ENCODE measurements around the gene SERPINH1. TPM values are rescaled to one million over a fixed set of nuclear protein-coding genes. Genes with fewer than 3 reads are reported as not detected.
A peak's percentile ranks its signal among the peaks of the same experiment; 100 is the strongest.

SERPINH1 gene
- total RNA-seq, 1 donor from 2014 or later = 458 TPM

DNA sequence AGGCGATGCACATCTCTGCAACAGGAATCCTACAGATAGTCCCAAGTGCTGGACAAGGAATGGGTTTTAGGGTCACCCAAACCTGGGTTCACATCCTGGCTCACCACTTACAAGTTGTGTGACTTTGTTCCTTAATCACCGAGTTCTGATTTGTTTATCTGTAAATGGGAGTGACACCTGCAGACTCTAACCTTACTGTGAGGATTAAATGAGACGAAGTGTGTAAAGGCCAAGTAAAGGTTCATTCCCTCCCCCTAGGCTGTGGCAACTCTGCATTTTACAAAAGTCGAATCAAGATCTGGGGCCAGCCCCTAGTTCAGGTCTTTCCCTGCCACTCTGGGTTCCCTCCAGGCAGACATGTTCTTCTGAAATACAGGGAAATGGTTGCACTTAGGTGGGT lies 34.9 kb downstream of the SERPINH1 start:
- no peak for DNase-seq (ENCODE audit: low read depth)

DNA sequence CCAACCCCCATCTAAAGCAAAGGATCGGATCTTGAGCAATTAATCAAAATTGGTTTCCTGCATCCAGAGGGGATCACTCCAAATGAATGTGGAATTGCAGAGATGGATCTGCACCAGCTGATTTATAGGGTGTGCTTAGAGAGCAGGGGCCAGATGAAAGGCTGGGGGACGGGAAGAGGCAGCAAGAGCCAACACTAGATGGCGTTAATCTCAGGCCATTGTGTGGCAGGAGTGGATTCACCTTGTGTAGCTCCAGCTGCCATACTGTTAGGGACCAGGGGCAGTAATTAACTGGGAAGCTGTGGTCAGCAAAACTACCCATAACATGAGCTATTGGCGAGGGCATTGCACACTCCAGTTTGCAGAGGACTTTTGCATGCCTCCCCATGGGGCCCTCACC lies 35.6 kb downstream of the SERPINH1 start:
- no peak for DNase-seq (ENCODE audit: low read depth)

DNA sequence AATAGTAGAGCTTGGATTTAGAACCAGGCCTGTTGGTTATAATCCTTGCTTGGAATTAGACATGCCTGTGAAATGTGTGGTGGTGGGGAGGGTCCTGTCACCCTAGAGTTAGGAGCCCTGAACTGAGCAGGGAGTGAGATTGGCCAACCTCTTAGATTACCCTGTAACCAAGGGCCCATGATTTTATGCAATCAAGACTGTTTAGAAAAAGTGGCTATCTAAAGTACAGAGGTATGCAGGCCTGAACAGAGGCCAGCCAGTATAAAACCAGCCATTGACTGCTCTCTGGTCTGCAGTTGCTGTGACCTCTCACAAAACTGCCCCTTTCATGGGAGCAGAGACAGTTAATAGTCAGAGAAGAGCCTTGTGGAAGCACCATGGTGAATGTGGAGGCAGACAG lies 36.2 kb downstream of the SERPINH1 start:
- no peak for DNase-seq (ENCODE audit: low read depth)

DNA sequence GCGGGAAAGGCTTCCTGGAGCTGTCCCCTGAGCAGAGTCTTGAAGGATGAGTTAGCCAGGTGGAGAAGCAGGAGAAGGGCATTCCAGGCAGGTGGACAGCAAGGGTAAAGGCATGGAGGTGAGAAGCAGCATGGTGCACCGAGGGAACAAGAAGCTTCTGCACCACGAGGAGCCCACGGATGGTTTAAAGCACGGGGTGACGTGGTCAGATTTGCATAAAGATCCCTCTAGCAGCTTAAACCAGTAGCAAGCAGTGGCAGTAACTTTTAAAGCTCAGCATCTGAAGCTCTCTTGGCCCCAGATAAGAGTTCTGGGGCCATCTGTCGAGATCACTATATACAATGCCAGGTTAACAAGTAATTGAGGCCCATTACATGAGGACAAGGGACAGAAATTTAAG lies 36.8 kb downstream of the SERPINH1 start:
- no peak for DNase-seq (ENCODE audit: low read depth)

DNA sequence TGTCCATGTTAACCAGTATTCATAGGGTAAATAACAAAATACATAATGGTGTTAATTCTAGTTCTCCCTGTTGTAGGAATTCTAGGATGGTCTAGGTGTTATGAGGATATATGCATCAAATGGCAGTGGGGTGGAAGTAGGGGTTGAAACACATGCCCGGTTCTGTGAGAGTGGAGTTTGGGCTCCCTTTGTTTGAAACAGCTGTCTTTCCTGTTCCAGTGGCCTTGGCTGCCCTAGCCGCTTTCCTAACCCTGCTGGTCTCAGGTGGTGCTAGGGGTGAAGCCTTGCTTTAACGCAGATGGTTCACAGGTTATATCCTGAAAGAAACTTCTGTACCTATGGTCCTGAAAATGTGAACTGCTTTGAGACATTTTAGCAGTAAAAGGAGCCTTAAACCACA lies 38.3 kb downstream of the SERPINH1 start:
- DNase-seq (ENCODE audit: low read depth) = no peak

DNA sequence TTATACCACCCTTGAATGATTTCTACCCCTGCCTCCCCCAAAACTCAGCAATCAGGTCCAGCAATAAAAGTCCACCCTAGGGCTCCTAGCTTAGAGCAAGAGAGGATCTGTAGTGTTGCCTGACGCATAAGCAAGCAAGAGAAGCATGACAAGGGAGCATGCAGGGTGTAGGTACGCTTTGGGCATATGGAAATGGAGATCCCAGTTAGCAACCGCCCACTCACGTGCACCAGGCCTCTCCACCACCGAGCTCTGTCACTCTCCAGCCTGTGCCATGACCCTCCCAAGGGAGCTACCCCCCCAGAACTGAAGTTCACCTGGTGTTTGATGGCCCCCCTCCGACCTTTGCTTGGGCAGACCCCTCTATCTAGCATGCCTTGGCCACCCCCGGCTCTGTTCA lies 39.4 kb downstream of the SERPINH1 start:
- DNase-seq (ENCODE audit: low read depth) = no peak

DNA sequence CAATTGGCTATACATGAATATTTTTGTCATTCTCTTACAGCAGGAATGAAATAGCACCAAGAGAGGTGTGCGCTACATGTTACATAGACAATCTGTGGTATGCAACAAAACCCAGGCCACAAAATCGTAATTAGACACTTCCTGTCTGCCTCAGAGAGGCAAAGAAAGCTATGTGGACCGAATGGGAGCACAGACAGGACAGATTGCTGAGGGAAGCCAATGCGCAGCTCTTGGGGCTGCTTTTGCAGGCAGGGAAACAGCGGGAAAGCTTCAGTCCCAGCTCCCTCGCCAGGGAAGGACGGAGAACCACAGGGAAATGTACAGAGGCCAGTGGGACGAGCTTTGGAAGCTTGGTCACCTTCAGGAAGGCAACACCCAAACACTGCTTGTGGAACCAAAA lies 40.9 kb downstream of the SERPINH1 start:
- DNase-seq (ENCODE audit: low read depth) = no peak

DNA sequence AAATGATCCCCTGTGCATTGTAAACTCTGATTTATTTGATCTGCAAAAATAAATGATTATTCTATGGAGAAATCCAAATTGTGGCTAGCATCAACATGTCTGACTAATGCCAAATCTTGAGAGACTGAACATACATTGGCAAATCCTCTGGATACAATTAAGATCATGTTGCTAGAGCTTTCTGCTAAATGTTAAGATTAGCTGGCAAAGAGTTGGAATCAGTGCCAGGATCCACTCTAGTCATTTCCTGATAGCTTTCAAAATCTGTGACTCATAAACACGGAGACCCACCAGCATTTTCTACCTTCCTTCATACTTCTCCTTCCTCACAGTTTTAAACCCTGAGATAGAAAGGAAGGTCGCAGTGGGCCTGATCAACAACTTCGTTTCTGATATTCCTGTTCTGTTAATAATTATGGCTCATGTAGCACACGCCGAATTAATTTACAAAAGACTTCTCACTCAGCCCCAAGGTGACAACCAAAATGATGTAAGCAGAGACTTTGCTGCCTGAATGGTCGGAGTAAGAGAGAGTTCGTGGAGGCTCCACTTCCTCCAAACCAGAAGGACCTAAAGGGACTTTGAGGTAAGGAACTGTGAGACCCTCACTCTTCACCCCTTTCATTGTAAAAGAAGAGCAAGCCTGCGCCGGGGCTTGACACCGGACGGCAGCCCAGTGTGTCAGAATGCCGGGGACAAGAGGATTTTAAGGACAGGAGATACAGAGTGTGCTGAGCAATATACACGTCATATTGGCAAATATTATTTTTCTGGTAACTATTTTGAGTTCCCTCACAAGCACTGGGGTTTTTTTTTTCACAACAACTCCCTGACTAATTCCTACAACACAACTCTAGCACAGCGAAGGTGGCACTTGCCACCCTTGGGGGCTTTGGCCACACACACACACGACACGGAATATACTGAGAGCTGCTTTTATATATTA lies 42.0 kb downstream of the SERPINH1 start:
- peak; percentile 78 for DNase-seq (ENCODE audit: low read depth)

DNA sequence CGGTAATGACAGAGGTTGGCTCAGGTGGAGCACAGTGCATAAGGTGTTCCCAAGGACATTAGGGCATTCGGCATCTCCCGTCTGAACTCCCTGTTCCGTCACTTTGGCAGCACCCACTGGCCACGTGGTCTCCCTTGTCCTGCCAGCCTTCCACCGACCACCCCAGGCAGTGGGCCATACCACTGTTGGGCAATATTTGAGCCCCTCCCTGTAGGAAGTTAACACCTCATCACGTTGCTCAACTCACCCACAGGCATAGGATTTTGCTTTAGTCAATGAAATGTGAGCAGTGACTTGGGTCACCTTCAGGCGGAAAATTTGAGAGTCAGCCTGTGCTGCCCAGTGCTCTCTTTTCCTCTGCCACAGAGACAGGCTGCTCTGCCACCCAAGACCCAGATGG lies 44.0 kb downstream of the SERPINH1 start:
- no peak for DNase-seq (ENCODE audit: low read depth)

DNA sequence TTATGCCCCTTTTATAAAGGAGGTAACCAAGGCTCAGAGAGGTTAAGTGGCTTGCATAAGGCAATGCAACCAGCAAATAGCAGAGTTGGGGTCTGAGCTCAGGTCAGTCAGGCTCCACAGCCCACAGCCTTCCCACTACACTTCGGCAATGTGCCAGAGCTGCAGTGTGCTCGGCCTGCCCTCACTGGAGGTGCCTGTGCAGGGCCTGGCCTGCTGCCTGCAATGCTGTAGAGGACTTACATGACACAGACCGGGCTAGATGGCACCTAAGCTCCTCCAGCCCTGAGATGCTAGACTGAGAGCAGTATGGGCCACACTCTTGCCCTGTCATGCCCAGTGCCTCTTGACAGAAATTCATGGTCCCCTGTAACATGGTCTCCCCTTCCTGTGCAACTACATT lies 49.8 kb downstream of the SERPINH1 start:
- DNase-seq (ENCODE audit: low read depth) = no peak

DNA sequence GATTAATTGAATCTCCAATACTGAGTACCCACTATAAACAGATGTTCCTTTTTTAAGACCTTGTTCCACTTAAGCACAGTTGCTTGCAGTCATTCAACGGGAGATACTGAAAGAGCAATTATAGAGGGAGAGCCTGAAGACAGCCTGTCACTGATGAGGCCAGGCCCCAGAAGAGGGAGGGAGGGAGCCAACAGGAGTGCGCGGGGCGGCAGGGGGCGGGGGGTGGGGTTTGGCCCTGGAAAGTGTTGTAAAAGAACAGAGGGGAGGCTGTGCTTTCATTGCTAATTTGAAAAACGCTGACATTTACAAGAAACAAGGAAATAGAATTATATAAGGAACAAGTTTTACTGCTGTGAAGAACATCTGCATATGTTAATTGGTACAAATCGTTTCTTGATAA lies 53.7 kb downstream of the SERPINH1 start:
- DNase-seq (ENCODE audit: low read depth) = no peak

DNA sequence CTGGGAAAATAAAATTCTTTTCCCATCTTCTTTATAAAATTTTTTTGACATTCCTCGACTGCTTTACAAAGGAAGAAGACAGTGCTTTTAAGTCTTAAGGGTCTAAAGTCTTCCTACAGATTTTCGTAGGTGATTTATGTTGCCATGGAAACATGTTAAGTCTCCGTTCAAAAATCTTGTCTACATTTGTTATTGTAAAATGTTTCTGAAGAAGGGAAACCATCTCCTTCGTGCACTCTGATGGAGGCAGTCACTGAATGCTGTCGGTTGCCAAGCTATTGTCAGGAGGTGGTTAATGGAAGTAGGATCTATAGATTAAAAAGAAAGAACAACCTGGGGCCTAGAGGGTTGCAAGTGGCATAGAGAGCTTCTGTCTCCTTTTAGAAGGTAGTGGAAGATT lies 54.2 kb downstream of the SERPINH1 start:
- no peak for DNase-seq (ENCODE audit: low read depth)

Other genes with a start within 250 kb of the SERPINH1 start
- gene ARRB1, start 210.6 kb upstream of the SERPINH1 start, total RNA-seq = 3.6 and 6.7 TPM in 2 replicates
- 1,041 and 1,094 TPM in 2 replicates for gene RPS3, start 162.7 kb upstream of the SERPINH1 start, total RNA-seq
- gene KLHL35, start 129.1 kb upstream of the SERPINH1 start, total RNA-seq = 0.70 and 3.1 TPM in 2 replicates
- gene GDPD5, start 36.3 kb upstream of the SERPINH1 start, total RNA-seq = 3.0 TPM in 2 replicates
- 0.35 and 3.2 TPM in 2 replicates for gene MAP6, start 106.8 kb downstream of the SERPINH1 start, total RNA-seq
- gene MOGAT2, start 155.6 kb downstream of the SERPINH1 start, total RNA-seq = not detected in 2 replicates
- gene DGAT2, start 206.5 kb downstream of the SERPINH1 start, total RNA-seq = 1.7 and 3.7 TPM in 2 replicates

All from renal cortical epithelial cell (primary cell).